NCI-H2227 (cell line): ENCODE measurements around the gene HTR1E.
A peak's percentile ranks its signal among the peaks of the same experiment; 100 is the strongest.
"Not testable (repeated sequence)": the region's sequence is repeated elsewhere in the genome, so short reads cannot be mapped to it uniquely, and the experiment has no call there.

Experiments used
- DNase-seq: peaks from one replicate; lab custom pipeline; 2025; ENCODE audit not compliant: unreplicated experiment; lab: John Stamatoyannopoulos, UW

Gene HTR1E

GRCh38 chr6:86973088-86973487, 35.8 kb downstream of the HTR1E start:
- DNase-seq: no peak

DNA sequence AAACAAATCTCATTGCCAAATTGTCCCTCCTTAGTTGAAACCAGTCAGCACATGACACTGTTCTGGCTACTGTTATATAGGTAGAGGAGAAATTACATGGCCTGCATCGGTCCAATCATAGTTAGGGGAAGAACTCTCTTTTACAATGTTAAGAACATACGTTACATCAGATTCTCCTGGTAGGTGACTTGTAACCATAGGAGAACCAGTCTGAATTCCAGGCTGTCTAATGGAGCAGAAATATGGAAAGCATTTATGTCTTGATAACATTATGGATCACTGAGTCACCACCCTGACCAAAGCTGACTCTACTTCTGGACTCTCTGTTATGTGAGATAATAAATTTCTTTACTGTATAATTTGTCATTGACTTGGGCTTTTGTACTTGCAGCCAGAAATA, 40.9 kb downstream of the HTR1E start:
- no peak for DNase-seq

GRCh38 chr6:87001494-87001893, 64.2 kb downstream of the HTR1E start:
- no peak for DNase-seq

DNA sequence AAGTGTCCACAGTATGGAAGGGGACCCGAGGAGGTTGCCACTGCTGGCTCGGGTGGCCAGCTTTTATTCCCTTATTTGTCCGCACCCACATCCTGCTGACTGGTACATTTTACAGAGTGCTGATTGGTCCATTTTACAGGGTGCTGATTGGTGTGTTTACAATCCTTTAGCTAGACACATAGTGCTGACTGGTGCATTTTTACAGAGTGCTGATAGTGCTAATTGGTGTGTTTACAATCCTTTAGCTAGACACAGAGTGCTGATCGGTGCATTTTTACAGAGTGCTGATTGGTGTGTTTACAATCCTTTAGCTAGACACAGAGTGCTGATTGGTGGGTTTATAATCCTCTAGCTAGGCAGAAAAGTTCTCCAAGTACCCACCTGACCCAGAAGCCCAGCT, 65.1 kb downstream of the HTR1E start:
- not testable (repeated sequence) for DNase-seq

DNA sequence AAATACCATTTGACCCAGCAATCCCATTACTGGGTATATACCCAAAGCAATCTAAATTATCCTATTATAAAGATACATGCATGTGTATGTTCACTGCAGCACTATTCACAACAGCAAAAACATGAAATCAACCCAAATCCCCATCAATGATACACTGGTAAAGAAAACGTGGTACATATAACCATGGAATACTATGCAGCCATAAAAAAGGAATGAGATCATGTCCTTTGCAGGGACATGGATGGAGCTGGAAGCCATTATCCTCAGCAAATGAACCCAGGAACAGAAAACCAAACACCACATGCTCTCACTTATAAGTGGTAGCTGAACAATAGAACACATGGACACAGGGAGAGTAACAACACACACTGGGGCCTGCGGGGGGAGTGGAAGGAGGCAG, 69.2 kb downstream of the HTR1E start:
- not testable (repeated sequence) for DNase-seq

GRCh38 chr6:87009581-87009980, 72.3 kb downstream of the HTR1E start:
- not testable (repeated sequence) for DNase-seq

DNA sequence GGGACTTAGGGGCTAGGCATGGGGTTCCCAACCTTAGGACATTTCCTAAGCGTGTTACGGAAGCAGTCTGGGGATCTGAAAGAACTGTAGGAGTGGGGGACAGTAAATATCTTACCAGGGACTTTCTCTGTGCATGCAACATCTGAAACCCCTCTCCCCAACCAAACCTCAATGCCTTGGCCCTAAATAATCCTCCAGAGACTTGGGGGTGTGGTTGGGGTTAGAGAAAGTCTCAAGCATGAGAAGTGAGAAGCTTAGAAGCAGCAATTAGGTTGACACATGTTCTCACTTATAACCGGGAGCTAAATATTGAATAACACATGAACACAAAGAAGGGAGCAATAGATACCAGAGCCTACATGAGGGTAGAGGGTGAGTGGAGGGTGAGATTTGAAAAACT, 74.7 kb downstream of the HTR1E start:
- no peak for DNase-seq

DNA sequence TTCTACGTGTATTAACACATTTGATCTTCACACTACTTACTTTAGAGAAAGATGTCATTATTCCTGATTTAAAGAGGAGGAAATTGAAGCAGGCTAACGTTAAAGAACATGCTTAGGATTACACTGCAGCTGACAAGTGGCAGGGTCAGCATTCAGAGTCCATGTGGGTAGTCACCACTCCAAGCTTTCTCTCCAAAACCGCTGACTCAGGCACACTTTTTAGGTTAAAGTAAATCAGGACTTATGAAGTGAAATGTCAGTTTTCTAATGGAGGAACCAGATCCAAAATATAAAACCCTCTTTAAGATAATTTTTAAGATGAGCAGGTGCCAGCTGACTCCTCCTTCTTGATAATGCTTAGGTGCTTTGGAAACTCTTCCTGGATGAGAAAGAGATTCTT, 75.4 kb downstream of the HTR1E start:
- DNase-seq: no peak

- no peak for DNase-seq
These were observed 79.4 kb downstream of the HTR1E start for GRCh38 chr6:87016772-87017171.

- no peak for DNase-seq
These were observed 89.7 kb downstream of the HTR1E start for GRCh38 chr6:87027021-87027420.

- DNase-seq: peak; percentile 1
These were observed 92.5 kb downstream of the HTR1E start for GRCh38 chr6:87029711-87030314.

GRCh38 chr6:87040729-87041128, 103.4 kb downstream of the HTR1E start:
- DNase-seq: no peak

- no peak for DNase-seq
These were observed 108.3 kb downstream of the HTR1E start for GRCh38 chr6:87045521-87046075.

GRCh38 chr6:87049779-87050178, 112.5 kb downstream of the HTR1E start:
- no peak for DNase-seq

DNA sequence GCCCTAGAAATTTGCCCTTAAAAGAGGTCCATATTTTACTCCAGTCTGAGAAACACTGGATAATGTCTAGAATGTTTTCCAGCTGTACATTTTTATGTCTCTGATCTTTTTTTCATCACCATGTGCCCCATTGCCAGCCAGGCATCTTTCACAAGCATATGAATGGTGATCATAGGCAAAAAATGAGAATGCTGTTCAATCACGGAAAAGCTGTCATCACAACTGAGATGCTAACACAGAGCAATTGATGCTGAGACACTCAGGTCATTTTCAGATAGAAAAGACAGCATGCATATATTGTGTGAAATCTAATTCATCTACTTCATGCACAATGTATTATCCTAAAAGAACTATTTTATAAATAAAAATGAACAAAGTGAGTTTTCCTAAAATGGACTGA, 116.0 kb downstream of the HTR1E start:
- no peak for DNase-seq

DNA sequence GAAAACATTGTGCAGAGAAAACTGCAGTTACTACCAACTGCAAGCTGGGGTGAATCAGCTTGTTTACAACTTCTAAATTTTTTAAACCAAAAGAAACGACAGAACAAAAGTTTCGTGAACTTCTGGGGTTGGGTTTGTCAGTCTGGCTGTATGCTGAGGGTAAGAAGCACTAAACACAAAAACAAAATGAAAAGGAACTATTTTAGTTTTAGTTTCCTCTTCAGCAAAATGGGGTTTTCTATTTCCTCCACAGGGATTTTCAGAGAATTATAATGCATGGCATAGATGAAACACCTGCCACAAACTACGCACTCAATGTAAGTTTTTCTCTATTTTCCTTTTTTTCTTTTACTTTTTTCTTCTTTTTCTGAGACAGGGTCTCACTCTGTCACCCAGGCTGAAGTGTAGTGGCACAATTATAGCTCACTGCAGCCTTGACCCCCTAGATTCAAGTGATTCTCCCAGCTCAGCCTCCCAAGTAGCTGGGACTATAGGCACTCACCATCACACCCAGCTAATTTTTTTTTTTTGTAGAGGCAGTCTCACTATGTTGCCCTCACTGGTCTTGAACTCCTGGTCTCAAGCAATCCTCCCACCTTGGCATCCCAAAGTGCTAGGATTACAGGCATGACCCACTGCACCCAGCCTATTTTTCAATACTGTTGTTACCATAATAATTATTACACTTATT, 117.0 kb downstream of the HTR1E start:
- no peak for DNase-seq

DNA sequence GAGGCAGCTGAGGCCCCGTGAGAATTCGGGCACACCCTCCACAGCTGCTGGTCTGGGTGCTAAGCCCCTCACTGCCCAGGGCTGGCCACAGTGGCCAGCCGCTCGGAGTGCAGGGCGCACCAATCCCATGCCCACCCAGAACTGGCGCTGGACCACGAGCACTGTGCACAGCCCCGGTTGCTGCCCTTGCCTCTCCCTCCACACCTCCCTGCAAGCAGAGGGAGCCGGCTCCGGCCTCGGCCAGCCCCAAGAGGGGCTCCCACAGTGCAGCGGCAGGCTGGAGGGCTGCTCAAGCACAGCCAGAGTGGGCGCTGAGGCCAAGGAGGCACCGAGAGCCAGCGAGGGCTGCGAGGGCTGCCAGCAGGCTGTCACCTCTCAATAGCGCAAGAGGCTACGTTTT, 122.6 kb downstream of the HTR1E start:
- DNase-seq: no peak

- DNase-seq: no peak
These were observed 127.8 kb downstream of the HTR1E start for GRCh38 chr6:87065117-87065516.
